ENCODE data around the gene TMEM119.

The TMEM119 gene

DNA sequence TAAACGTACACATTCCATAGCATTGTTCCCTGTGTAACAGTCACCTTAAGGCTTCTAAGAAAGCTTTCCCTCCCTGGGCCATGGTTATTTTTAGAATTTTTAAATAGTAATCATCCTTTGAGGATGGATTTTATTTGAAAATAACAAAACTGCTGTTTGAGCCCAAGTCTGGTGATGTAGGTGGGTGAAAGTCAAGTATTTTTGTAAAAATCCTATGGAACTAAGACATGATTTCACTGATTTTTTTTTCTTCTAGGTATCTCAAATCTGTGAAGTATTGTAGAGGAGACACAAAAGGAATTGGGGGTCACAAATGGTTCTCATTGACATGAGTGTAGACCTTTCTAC lies 34.1 kb downstream of the TMEM119 start:
- H3K4me1 ChIP-seq (ENCODE audit: control insufficient read depth in 1 of 2, insufficient read depth in 1 of 2, low read depth in 1 of 2, low read length in 1 of 2): peaks cover 36 to 38% of the 10 kb centered on the region in 2 experiments

GRCh38 chr12:108563136-108563803 lies 34.6 kb downstream of the TMEM119 start:
- Histone ChIP-seq H3K4me3 (ENCODE audit: low read depth in 1 of 2, low read length in 1 of 2) (peak overlapping the region; percentile 71 to 88), H3K9me3 (no peaks in the 10 kb centered on the region), H3K36me3 (peaks cover 41% of the 10 kb centered on the region), H3K27ac (peak overlapping the region; percentile 92), H3K4me1 (ENCODE audit: control insufficient read depth in 1 of 2, insufficient read depth in 1 of 2, low read depth in 1 of 2, low read length in 1 of 2) (peaks cover 36 to 38% of the 10 kb centered on the region in 2 experiments), H3K27me3 (no peaks in the 10 kb centered on the region)
- peak; percentile 73 for TF ChIP-seq CTCF (IDR thresholded peaks at IDR 0.05)

More for the DNA sequence above, 34.1 kb downstream of the TMEM119 start:
- Histone ChIP-seq H3K9me3 (no peaks in the 10 kb centered on the region), H3K4me3 (ENCODE audit: low read depth in 1 of 2, low read length in 1 of 2) (peak overlapping the region; percentile 71 to 88), H3K36me3 (peaks cover 46% of the 10 kb centered on the region), H3K27me3 (no peaks in the 10 kb centered on the region), H3K27ac (peak overlapping the region; percentile 92)
- no peak for TF ChIP-seq CTCF (IDR thresholded peaks at IDR 0.05)

GRCh38 chr12:108562348-108563135 lies 35.3 kb downstream of the TMEM119 start, which contains the start of gene ISCU:
Gene ISCU (plus strand): TSS chr12:108562596. CDS start chr12:108562623, 27 bp downstream.
- Histone ChIP-seq H3K27ac (peak within 1 kb of the TSS; percentile 92), H3K27me3 (no peaks in the 10 kb centered on the region), H3K4me3 (ENCODE audit: low read depth in 1 of 2, low read length in 1 of 2) (peak within 1 kb of the TSS; percentile 71 to 88), H3K9me3 (no peaks in the 10 kb centered on the region), H3K36me3 (peaks cover 33% of the 10 kb centered on the region), H3K4me1 (ENCODE audit: control insufficient read depth in 1 of 2, insufficient read depth in 1 of 2, low read depth in 1 of 2, low read length in 1 of 2) (peaks cover 36 to 38% of the 10 kb centered on the region in 2 experiments)
- TF ChIP-seq CTCF (IDR thresholded peaks at IDR 0.05): no peak

- H3K4me1 ChIP-seq (ENCODE audit: control insufficient read depth in 1 of 2, insufficient read depth in 1 of 2, low read depth in 1 of 2, low read length in 1 of 2): peaks cover 35 to 36% of the 10 kb centered on the region in 2 experiments
- no peaks in the 10 kb centered on the region for H3K9me3 ChIP-seq
- H3K27me3 ChIP-seq: no peaks in the 10 kb centered on the region
- TF ChIP-seq CTCF (IDR thresholded peaks at IDR 0.05): no peak
- peaks cover 27% of the 10 kb centered on the region for H3K36me3 ChIP-seq
- peak overlapping the region; percentile 92 for H3K27ac ChIP-seq
- H3K4me3 ChIP-seq (ENCODE audit: low read depth in 1 of 2, low read length in 1 of 2): peak overlapping the region; percentile 71 to 88
Measured at GRCh38 chr12:108561852-108562347, 36.0 kb downstream of the TMEM119 start.

- TF ChIP-seq CTCF (IDR thresholded peaks at IDR 0.05): peak; percentile 17
- H3K4me1 ChIP-seq (ENCODE audit: control insufficient read depth in 1 of 2, insufficient read depth in 1 of 2, low read depth in 1 of 2, low read length in 1 of 2): peaks cover 35 to 36% of the 10 kb centered on the region in 2 experiments
- no peaks in the 10 kb centered on the region for H3K27me3 ChIP-seq
- H3K9me3 ChIP-seq: no peaks in the 10 kb centered on the region
- peak within 1 kb of the TSS; percentile 71 to 88 for H3K4me3 ChIP-seq (ENCODE audit: low read depth in 1 of 2, low read length in 1 of 2)
- H3K36me3 ChIP-seq: peaks cover 18% of the 10 kb centered on the region
- H3K27ac ChIP-seq: peak within 1 kb of the TSS; percentile 92
Measured at GRCh38 chr12:108560752-108561719, 36.8 kb downstream of the TMEM119 start, which contains the start of gene SART3. Gene SART3 (minus strand): TSS chr12:108561173. CDS start chr12:108561154, 19 bp downstream.

Data from neutrophil (primary cell).